Mesothelial cell of epicardium (in vitro differentiated cells): ENCODE measurements around the gene BSND. TPM values are rescaled to one million over a fixed set of nuclear protein-coding genes. Genes with fewer than 3 reads are reported as not detected.

Experiments
- DNase-seq, 2 experiments: peaks; one replicate each; pipeline ENCODE4 v3.0.0; 2021; ENCODE audit warnings: low spot score in 2 of 2; ENCODE audit not compliant: unreplicated experiment in 2 of 2
- H3K27ac Mint-ChIP-seq: 2 replicates; pipeline ENCODE4 v1.8.0; 2021; ENCODE audit warnings: mixed read lengths
- H3K27me3 Mint-ChIP-seq: 2 replicates; pipeline ENCODE4 v1.8.0; 2021; ENCODE audit warnings: low read depth, mixed read lengths
- H3K36me3 Mint-ChIP-seq: 2 replicates; pipeline ENCODE4 v1.8.0; 2021; ENCODE audit warnings: mixed read lengths
- H3K4me1 Mint-ChIP-seq: 2 replicates; pipeline ENCODE4 v1.8.0; 2021; ENCODE audit warnings: mixed read lengths
- H3K4me3 Mint-ChIP-seq: 2 replicates; pipeline ENCODE4 v1.8.0; 2021; ENCODE audit warnings: mild to moderate bottlenecking, moderate library complexity, mixed read lengths
- H3K9me3 Mint-ChIP-seq: 2 replicates; pipeline ENCODE4 v1.8.0; 2021; ENCODE audit warnings: mixed read lengths
- CTCF ChIP-seq: fragments of 200-600 bp; sonication (generic); IDR thresholded peaks from one replicate; pipeline ENCODE4 v1.5.0; 2021; ENCODE audit warnings: antibody characterized with exemption; ENCODE audit not compliant: unreplicated experiment
- total RNA-seq: library from RNA; stranded (reverse); gene quantifications from 3 replicates; pipeline ENCODE4 v1.2.1, GENCODE V29; 2021

BSND gene
- total RNA-seq, 1 donor from 2014 or later: 0.09 TPM

- H3K4me3 Mint-ChIP-seq: no peak overlapping the region
- peaks cover 3% of the 10 kb centered on the region for H3K27me3 Mint-ChIP-seq
- DNase-seq: no peak
- no peaks in the 10 kb centered on the region for H3K36me3 Mint-ChIP-seq
- H3K9me3 Mint-ChIP-seq: no peaks in the 10 kb centered on the region
- peaks cover 2% of the 10 kb centered on the region for H3K4me1 Mint-ChIP-seq
- no peak for TF ChIP-seq CTCF
- H3K27ac Mint-ChIP-seq: no peak overlapping the region
These were observed 51.2 kb downstream of the BSND start for GRCh38 chr1:55049914-55050278.

DNA sequence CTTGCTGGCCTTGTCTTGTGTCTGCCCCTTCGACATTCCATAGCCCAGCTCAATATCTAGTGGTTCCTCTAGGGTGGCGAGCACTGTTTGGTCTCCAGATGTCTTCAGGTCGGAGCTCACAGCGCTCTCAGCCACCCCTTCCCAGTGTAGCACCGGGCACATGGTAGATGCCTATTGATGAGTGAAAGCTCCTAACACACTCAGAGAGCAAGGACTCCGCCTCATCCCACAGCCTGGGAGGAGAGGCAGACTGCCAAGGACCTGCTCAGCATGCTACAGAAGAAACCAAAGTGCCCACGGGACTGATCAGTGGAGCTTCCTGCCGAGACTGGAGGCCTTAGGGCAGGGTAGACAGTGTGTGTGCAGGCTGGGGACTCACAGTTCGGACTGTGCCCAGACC, 51.5 kb downstream of the BSND start:
- TF ChIP-seq CTCF: no peak
- H3K4me3 Mint-ChIP-seq: no peak overlapping the region
- H3K27me3 Mint-ChIP-seq: peaks cover 3% of the 10 kb centered on the region
- no peaks in the 10 kb centered on the region for H3K9me3 Mint-ChIP-seq
- peaks cover 2% of the 10 kb centered on the region for H3K4me1 Mint-ChIP-seq
- no peaks in the 10 kb centered on the region for H3K36me3 Mint-ChIP-seq
- no peak overlapping the region for H3K27ac Mint-ChIP-seq
- no peak for DNase-seq

GRCh38 chr1:55051169-55051568, 52.4 kb downstream of the BSND start:
- peaks cover 2% of the 10 kb centered on the region for H3K4me1 Mint-ChIP-seq
- H3K27me3 Mint-ChIP-seq: peaks cover 2% of the 10 kb centered on the region
- no peak for DNase-seq
- H3K36me3 Mint-ChIP-seq: no peaks in the 10 kb centered on the region
- H3K27ac Mint-ChIP-seq: no peak overlapping the region
- no peak overlapping the region for H3K4me3 Mint-ChIP-seq
- TF ChIP-seq CTCF: no peak
- H3K9me3 Mint-ChIP-seq: no peaks in the 10 kb centered on the region

DNA sequence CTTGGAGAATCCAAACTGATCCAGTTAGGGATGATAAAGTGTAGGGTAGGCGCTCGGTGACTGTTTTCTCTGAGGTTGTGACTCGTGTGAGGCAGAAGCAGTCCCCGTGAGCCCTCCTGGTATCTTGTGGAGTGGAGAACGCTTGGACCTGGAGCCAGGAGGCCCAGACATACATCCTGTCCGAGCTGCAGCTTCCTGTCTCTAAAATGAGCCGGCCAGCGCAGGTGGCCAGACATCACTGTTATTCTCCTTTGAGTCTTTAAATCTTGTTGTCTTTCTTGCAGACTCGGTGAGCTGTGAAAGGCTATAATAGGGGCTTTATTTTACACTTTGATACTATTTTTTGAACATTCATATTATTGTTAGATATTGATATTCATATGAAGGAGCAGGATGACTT, 52.9 kb downstream of the BSND start:
- peaks cover 2% of the 10 kb centered on the region for H3K4me1 Mint-ChIP-seq
- H3K9me3 Mint-ChIP-seq: no peaks in the 10 kb centered on the region
- H3K27me3 Mint-ChIP-seq: peaks cover 2% of the 10 kb centered on the region
- no peak overlapping the region for H3K27ac Mint-ChIP-seq
- H3K4me3 Mint-ChIP-seq: no peak overlapping the region
- no peak for DNase-seq
- TF ChIP-seq CTCF: no peak
- H3K36me3 Mint-ChIP-seq: no peaks in the 10 kb centered on the region

GRCh38 chr1:55052221-55053142, 53.7 kb downstream of the BSND start:
- no peak overlapping the region for H3K27ac Mint-ChIP-seq
- H3K27me3 Mint-ChIP-seq: peaks cover 2% of the 10 kb centered on the region
- no peak overlapping the region for H3K4me3 Mint-ChIP-seq
- H3K4me1 Mint-ChIP-seq: peaks cover 2% of the 10 kb centered on the region
- H3K9me3 Mint-ChIP-seq: no peaks in the 10 kb centered on the region
- no peaks in the 10 kb centered on the region for H3K36me3 Mint-ChIP-seq
- no peak for DNase-seq
- no peak for TF ChIP-seq CTCF
